Fibroblast of lung (primary cell): ENCODE data around the gene SDE2. TPM values are rescaled to one million over a fixed set of nuclear protein-coding genes. Genes with fewer than 3 reads are reported as not detected.

Source experiments
- DNase-seq, 2 donors: peaks; one replicate each; pipeline versions ENCODE4 v3.0.0 to v3.0.0-alpha.2; 2010; ENCODE audit warnings: low read depth in 2 of 2
- H2AFZ ChIP-seq: 2 replicates; pipeline ENCODE4 v1.5.1; 2012; ENCODE audit warnings: low read length, control low read depth, inconsistent platforms
- H3K27ac ChIP-seq: 2 replicates; pipeline ENCODE4 v1.5.1; 2011; ENCODE audit warnings: low read length, control low read depth; ENCODE audit not compliant: insufficient read depth
- H3K27me3 ChIP-seq: 2 replicates; pipeline ENCODE4 v1.5.1; 2011; ENCODE audit warnings: mild to moderate bottlenecking, low read length; ENCODE audit not compliant: control insufficient read depth, insufficient read depth
- H3K36me3 ChIP-seq: 2 replicates; pipeline ENCODE4 v1.5.1; 2011; ENCODE audit warnings: low read length; ENCODE audit not compliant: control insufficient read depth, insufficient read depth
- H3K4me1 ChIP-seq: 2 replicates; pipeline ENCODE4 v1.5.1; 2011; ENCODE audit warnings: low read length; ENCODE audit not compliant: control insufficient read depth, insufficient read depth; ENCODE audit errors: extremely low read depth
- H3K4me2 ChIP-seq: 2 replicates; pipeline ENCODE4 v1.5.1; 2011; ENCODE audit warnings: low read length, control low read depth; ENCODE audit not compliant: insufficient read depth; ENCODE audit errors: extremely low read depth
- H3K4me3 ChIP-seq, 4 experiments: fragments of 200-600 bp in 1 of 4; sonication (generic) in 1 of 4; replicated peaks in 1 of 4; 2 replicates each; pipeline ENCODE4 v1.5.1; 2011 to 2016; ENCODE audit warnings: low read length in 4 of 4, low read depth in 3 of 4, mild to moderate bottlenecking in 3 of 4, control low read depth in 2 of 4, inconsistent platforms in 1 of 4, mixed read lengths in 1 of 4; ENCODE audit not compliant: insufficient read depth in 1 of 4; ENCODE audit errors: control extremely low read depth in 1 of 4
- H3K79me2 ChIP-seq: 2 replicates; pipeline ENCODE4 v1.5.1; 2012; ENCODE audit warnings: mild to moderate bottlenecking, low read length, inconsistent platforms; ENCODE audit not compliant: control insufficient read depth, insufficient read depth
- H3K9ac ChIP-seq: 2 replicates; pipeline ENCODE4 v1.5.1; 2011; ENCODE audit warnings: mild to moderate bottlenecking, low read length, control low read depth; ENCODE audit not compliant: insufficient read depth
- H3K9me3 ChIP-seq: 2 replicates; pipeline ENCODE4 v1.5.1; 2012; ENCODE audit warnings: low read depth, low read length; ENCODE audit not compliant: control insufficient read depth, insufficient read depth
- H4K20me1 ChIP-seq: 2 replicates; pipeline ENCODE4 v1.5.1; 2011; ENCODE audit warnings: low read length; ENCODE audit not compliant: control insufficient read depth, insufficient read depth; ENCODE audit errors: extremely low read depth
- CTCF ChIP-seq, 2 donors: IDR thresholded peaks in 1 of 2; conservative IDR thresholded peaks in 1 of 2; 1 replicate in 1 of 2; 2 replicates in 1 of 2; pipeline ENCODE4 v1.5.1; 2011 to 2012; ENCODE audit warnings: low read length in 2 of 2, control low read depth in 1 of 2, inconsistent platforms in 1 of 2, low read depth in 1 of 2, mild to moderate bottlenecking in 1 of 2
- EZH2 ChIP-seq: IDR thresholded peaks from 2 replicates; pipeline ENCODE4 v1.5.1; 2012; ENCODE audit warnings: low read length, control low read depth, mild to moderate bottlenecking; ENCODE audit errors: missing control alignments
- polyA plus RNA-seq, 2 donors: library from polyadenylated mRNA; depleted of rRNA in 1 of 2; stranded (reverse) in 1 of 2; unstranded in 1 of 2; fragments of >200 nt; gene quantifications; 2 replicates each; pipeline ENCODE4 v1.2.1, GENCODE V29; 2011 to 2012; ENCODE audit warnings: missing spikeins in 1 of 2
- total RNA-seq: library from RNA; depleted of rRNA; stranded (reverse); fragments of >200 nt; gene quantifications from 2 replicates; pipeline ENCODE4 v1.2.1, GENCODE V29; 2014

The SDE2 gene
- total and polyA plus RNA-seq, 2 donors (not counting 1 experiment from before 2014, with no cell fraction given): 17.2 to 25.8 TPM

DNA sequence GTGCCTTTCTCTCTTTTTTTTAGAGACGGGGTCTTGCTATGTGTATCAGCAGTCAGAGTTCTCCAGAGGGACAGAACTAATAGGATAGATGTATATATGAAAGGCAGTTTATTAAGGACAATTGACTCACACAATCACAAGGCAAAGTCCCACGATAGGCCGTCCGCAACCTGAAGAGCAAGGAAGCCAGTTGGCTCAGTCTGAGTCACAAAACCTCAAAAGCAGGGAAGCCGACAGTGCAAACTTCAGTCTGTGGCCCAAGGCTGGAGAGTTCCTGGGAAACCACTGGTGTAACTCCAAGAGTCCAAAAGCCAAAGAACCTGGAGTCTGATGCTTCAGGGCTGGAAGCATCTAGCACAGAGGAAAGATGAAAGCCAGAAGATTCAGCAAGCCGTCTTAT, 47.1 kb upstream of the SDE2 start:
- no peak overlapping the region for H3K4me3 ChIP-seq
- no peak overlapping the region for H3K27ac ChIP-seq
- H3K4me2 ChIP-seq: no peak overlapping the region
- no peak overlapping the region for H3K9ac ChIP-seq
- no peaks in the 10 kb centered on the region for H3K36me3 ChIP-seq
- H2AFZ ChIP-seq: no peak overlapping the region
- no peak for TF ChIP-seq CTCF (conservative IDR thresholded peaks at IDR 0.05 in 1 of 2, IDR thresholded peaks at IDR 0.05 in 1 of 2; ENCODE audit: low read depth in 1 of 2, low read length in 2 of 2)
- TF ChIP-seq EZH2: no peak
- H3K27me3 ChIP-seq: peaks cover 4% of the 10 kb centered on the region
- peaks cover 3% of the 10 kb centered on the region for H3K4me1 ChIP-seq
- no peaks in the 10 kb centered on the region for H3K79me2 ChIP-seq
- H3K9me3 ChIP-seq: no peaks in the 10 kb centered on the region
- DNase-seq: peak; percentile 73 to 90
- no peaks in the 10 kb centered on the region for H4K20me1 ChIP-seq

DNA sequence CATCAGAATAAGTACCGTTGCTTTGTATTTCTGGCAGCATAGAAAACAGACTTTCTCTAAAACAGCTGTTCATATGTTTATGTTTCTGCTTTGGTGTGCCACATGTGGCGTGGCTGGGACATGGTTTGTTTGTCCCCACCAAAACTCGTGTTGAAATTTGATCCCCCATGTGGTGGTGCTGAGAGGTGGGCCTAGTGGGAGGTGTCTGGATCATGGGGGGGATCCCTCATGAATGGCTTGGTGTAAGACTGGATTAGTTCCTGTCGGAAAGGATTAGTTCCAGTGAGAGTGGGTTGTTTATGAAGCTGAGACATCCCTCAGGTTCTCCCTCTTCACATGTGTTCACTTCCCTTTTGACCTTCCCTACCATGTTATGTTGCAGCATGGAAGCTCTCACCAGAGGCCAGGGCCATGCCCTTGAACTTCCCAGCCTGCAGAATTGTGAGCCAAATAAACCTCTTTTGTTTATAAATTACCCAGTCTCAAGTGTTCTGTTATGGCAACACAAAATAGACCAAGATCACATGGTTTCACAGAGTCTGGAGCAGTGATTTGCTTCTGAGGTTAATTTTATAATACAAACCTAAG, 45.5 kb upstream of the SDE2 start:
- Histone ChIP-seq H3K4me1 (peaks cover 3% of the 10 kb centered on the region), H3K4me3 (no peak overlapping the region), H2AFZ (no peak overlapping the region), H3K4me2 (no peak overlapping the region), H3K9me3 (no peaks in the 10 kb centered on the region), H3K79me2 (no peaks in the 10 kb centered on the region), H3K27ac (no peak overlapping the region), H3K9ac (no peak overlapping the region), H3K27me3 (peaks cover 11% of the 10 kb centered on the region), H3K36me3 (no peaks in the 10 kb centered on the region), H4K20me1 (no peaks in the 10 kb centered on the region)
- TF ChIP-seq EZH2 (no peak), CTCF (conservative IDR thresholded peaks at IDR 0.05 in 1 of 2, IDR thresholded peaks at IDR 0.05 in 1 of 2; ENCODE audit: low read depth in 1 of 2, low read length in 2 of 2) (no peak)
- DNase-seq: peak in 1 of 2 donors; percentile 38

DNA sequence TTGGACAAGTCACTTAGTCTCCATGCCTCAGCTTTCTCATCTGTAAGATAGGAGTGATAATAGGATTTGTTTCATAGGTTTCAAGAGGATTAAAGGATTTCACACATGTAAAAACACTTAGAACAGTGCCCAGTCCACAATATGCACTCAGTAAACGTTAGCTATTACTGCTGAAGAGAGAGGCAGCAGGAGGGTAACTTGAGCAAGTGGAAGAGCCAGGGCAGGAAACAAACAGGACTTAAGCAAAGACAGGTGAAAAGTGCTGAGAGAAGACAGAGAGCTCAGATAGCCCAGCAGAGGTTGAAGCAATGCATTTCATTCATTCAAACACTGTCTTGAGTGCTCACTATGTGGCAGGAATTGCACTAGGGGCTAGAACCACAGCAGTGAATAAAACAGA, 42.3 kb upstream of the SDE2 start:
- H3K4me2 ChIP-seq: no peak overlapping the region

More for the DNA sequence above, 42.3 kb upstream of the SDE2 start:
- Histone ChIP-seq H2AFZ (no peak overlapping the region), H3K27ac (no peak overlapping the region), H3K27me3 (peaks cover 11% of the 10 kb centered on the region), H3K9ac (no peak overlapping the region), H3K4me1 (peaks cover under 1% of the 10 kb centered on the region), H3K36me3 (no peaks in the 10 kb centered on the region), H4K20me1 (no peaks in the 10 kb centered on the region), H3K9me3 (no peaks in the 10 kb centered on the region), H3K4me3 (no peak overlapping the region), H3K79me2 (no peaks in the 10 kb centered on the region)
- TF ChIP-seq CTCF (conservative IDR thresholded peaks at IDR 0.05 in 1 of 2, IDR thresholded peaks at IDR 0.05 in 1 of 2; ENCODE audit: low read depth in 1 of 2, low read length in 2 of 2) (no peak), EZH2 (no peak)
- no peak for DNase-seq
